NCI-H2029 (cell line): Measurements from ENCODE around the gene OXTR.

ENCODE experiments used
- DNase-seq: peaks from one replicate; lab custom pipeline; 2025; lab: John Stamatoyannopoulos, UW

The OXTR gene

DNA sequence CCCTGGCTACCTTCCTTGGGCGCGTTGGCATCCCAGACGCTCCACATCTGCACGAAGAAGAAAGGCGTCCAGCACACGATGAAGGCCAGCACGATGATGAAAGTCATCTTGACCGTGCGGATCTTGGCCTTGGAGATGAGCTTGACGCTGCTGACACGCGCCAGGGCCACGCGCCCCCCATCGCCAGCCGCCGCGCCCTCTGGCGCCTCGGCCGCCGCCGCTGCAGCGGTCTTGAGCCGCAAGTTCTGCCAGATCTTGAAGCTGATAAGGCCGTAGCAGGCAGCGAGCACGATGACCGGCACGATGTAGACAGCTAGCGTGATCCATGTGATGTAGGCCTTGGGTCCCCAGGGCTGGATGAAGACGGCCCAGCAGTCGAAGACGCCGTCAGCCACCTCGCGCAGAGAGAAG is 2.2 kb downstream of the OXTR start:
- no peak for DNase-seq

DNA sequence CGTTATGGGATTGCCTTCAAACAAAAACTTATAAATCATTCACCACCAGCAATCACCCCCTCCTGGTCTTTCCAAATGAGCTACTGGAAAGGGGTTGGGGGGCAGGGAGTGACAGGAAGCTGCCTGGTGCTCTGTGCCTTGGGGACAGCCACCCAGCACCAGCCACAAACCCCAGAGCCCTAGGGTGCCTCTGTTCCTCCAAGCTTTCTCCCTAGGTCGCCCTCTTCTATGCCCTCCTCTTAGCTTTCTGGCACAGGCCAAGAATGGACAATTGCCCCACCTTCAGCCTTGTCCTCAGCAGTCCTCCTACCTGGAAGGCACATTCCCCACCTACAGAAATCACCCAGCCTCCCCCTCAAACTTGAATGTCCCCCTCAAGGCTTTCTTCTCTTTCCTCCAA is 3.3 kb downstream of the OXTR start:
- DNase-seq = no peak

DNA sequence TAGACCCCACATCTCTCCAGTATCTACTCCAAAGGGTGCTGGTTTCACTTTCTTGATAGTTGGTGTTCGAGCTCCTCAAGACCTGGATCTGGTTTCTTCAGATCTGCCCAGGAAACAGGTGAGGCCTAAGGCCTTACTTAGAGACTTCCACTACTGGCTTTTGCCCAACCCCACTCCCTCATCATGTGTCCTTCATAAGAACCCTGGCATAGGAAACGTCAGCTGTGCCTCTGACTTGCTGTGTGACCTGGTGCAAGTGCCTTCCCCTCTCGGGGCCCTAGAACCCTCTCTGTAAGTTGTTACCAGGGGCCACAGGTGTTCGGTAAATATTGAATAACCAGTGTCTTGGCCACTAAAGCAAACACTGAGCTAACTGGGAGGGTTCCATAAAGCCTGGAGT is 3.9 kb downstream of the OXTR start:
- no peak for DNase-seq

DNA sequence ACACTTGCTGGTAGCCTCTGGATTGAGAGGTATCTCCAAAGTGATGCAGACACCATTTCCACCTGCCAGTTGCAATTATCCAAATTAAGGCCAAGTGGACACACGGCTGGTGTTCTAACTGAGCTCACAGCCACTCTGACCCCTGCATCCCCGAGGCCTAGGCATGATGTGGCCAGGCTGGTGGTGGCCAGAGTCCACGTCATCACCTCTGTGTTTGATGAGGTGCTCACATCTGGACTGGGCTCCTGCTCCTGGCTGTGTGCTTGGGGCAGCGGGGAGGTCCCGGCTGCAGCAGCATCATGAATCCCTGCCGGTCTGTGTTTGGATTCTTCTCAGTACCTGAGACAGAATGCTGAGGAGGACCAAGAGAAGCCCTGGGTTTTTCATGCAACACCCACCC is 4.9 kb downstream of the OXTR start:
- DNase-seq = no peak

GRCh38 chr3:8762607-8763377 is 6.6 kb downstream of the OXTR start:
- DNase-seq = no peak

- no peak for DNase-seq
Measured at GRCh38 chr3:8761866-8762265, 7.5 kb downstream of the OXTR start.

DNA sequence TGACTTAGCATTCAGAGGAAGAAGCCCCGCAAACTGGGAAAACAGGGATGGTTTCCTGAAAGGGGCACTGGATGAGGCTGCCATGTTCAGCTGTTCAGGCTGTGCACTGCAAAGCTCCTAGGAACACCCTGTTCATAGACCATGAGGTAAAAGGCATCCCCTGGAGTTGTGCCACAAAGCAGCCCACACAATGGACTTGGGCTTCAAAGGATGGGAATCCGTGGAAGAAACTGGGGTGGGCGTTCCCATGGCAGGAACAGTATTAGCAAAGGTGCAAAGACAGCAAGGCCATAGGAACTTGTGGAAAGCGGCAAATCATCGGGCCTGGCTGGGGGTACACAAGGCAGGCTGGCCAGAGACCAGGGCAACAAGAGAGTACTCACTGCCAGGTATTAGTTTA is 8.9 kb downstream of the OXTR start:
- DNase-seq = no peak

DNA sequence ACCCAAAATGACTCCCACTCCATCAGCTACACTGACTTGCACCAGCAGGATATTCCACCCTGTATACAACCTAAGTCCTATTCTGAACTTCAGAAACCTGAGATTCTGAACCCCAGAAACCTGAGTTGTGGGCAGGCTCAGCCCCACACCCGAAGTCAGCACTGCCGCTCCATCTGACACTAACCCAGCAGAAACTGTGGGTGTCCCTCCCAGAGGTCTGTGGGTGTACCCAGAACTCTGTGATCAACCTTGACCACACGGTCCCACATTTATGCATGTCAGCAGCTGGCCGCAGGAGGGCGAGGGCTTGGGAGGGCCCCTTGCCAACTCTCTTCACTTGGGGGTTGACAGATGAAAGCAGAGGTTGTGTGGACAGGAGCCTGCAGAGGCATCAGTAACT is 9.3 kb downstream of the OXTR start:
- no peak for DNase-seq

DNA sequence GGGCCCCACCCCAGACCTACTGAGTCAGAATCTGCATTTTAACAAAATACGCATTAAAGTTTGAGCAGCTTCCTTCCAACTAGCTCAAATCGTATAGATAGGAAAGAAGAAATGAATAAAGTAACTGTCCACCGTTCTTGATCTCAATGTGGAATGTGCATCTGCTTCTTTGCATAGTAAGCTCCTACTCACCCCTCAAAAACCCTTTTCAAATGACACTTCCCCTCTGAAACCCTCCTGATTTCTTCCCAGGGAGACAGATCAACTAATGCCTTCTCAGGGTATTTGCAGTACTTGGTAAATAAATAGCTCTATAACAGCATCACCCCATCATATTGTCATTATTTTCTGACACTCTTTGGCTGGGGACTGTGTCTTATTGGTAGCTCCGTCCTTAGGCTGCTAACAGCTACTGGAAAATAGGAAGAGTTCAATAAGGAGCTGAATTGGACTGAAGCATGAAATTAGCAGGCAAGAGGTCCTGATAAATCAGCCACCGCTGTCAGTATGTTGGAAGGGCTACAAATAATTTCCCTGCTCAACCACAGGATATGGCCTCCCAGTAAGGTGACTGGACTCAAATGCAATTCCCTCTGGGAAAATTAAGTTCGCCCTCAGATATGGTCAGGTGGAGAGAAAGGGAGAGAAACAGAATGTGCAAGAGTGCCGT is 10.2 kb downstream of the OXTR start:
- no peak for DNase-seq

- no peak for DNase-seq
Measured at GRCh38 chr3:8757551-8758518, 11.6 kb downstream of the OXTR start.

DNA sequence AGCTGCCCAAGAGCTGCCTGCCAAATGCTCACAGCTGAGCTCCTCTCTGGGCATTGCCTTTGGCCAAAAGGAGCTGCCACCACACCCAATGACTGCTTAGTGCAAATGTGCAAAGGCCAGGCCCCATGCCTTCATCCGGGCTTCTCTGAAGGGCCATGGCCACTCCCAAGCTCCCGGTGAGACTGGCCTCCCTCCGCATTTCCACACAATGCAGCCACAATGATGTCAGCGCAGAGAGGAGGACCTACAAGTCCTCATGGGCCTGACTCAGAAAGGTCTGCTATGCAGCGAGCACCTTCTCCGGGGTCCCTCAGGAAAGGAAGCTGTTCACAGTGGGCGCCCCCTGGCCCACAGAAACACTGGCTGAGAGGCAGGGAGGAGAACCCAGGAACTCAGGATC is 12.7 kb downstream of the OXTR start:
- DNase-seq = no peak

GRCh38 chr3:8755564-8756237 is 13.7 kb downstream of the OXTR start:
- DNase-seq = no peak

DNA sequence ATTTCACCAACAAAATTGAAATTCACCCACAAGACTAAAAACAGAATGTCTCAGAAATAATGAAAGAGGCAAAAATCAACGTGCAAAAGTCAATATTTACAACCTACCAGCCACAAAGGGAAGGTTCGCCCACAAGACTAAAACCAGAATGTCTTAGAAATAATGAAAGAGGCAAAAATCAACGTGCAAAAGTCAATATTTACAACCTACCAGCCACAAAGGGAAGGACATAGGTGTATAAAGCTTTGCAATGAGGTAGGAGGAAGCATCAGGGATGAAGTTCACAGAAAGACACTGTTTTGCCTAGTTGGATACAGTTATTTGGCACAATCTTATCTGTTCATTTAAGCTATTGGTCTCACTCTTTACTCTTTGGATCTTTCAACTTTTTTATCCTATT is 14.3 kb downstream of the OXTR start:
- DNase-seq = no peak

- DNase-seq = no peak
Measured at GRCh38 chr3:8752832-8753231, 16.6 kb downstream of the OXTR start.

DNA sequence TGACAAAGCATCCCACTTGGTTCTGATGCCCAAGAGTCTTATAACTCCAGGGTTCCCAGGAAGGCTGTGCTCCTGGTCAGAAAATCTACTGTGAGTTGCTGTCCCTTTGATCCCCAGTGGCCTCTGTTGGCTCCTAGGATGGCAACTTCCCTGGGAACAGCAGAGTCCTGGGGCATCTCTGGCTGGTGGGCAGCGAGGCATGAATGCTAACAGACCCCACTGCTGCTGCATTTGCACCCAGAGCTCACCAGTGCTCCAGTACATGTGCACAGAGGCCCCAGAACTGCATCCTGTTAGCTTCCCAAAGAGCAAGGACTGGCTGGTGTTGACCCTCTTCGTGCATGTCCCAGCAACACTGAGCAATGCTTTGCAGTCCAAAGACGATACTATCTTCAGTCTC is 20.1 kb downstream of the OXTR start:
- DNase-seq = no peak

- no peak for DNase-seq
Measured at GRCh38 chr3:8746780-8747345, 22.6 kb downstream of the OXTR start.

GRCh38 chr3:8745619-8746370 is 23.6 kb downstream of the OXTR start:
- no peak for DNase-seq

GRCh38 chr3:8743911-8744310 is 25.5 kb downstream of the OXTR start:
- DNase-seq = no peak

GRCh38 chr3:8743021-8743601 is 26.3 kb downstream of the OXTR start:
- no peak for DNase-seq

- no peak for DNase-seq
Measured at GRCh38 chr3:8741581-8742261, 27.7 kb downstream of the OXTR start.
